Stimulated activated naive CD8-positive, alpha-beta T cell treated with anti-CD3 and anti-CD28 coated beads, Interleukin-15, Interleukin-2, amounts not matched to agents 100 ng/mL and 50 ng/mL, for 24 hours (primary cell): ENCODE measurements around the gene SMIM41.
"Not testable (repeated sequence)": the region's sequence is repeated elsewhere in the genome, so short reads cannot be mapped to it uniquely, and the experiment has no call there.

ENCODE experiments used
- H3K27ac Mint-ChIP-seq: one replicate; pipeline ENCODE4 v1.8.0; 2021; ENCODE audit warnings: mild to moderate bottlenecking, mixed read lengths
- H3K27me3 Mint-ChIP-seq: one replicate; pipeline ENCODE4 v1.8.0; 2021; ENCODE audit warnings: mixed read lengths
- H3K36me3 Mint-ChIP-seq: one replicate; pipeline ENCODE4 v1.8.0; 2021; ENCODE audit warnings: low read depth, mixed read lengths
- H3K4me1 Mint-ChIP-seq: one replicate; pipeline ENCODE4 v1.8.0; 2021; ENCODE audit warnings: low read depth, mixed read lengths
- H3K4me3 Mint-ChIP-seq: one replicate; pipeline ENCODE4 v1.8.0; 2021; ENCODE audit warnings: mild to moderate bottlenecking, mixed read lengths
- H3K9me3 Mint-ChIP-seq: one replicate; pipeline ENCODE4 v1.8.0; 2021; ENCODE audit warnings: mixed read lengths

Gene SMIM41

DNA sequence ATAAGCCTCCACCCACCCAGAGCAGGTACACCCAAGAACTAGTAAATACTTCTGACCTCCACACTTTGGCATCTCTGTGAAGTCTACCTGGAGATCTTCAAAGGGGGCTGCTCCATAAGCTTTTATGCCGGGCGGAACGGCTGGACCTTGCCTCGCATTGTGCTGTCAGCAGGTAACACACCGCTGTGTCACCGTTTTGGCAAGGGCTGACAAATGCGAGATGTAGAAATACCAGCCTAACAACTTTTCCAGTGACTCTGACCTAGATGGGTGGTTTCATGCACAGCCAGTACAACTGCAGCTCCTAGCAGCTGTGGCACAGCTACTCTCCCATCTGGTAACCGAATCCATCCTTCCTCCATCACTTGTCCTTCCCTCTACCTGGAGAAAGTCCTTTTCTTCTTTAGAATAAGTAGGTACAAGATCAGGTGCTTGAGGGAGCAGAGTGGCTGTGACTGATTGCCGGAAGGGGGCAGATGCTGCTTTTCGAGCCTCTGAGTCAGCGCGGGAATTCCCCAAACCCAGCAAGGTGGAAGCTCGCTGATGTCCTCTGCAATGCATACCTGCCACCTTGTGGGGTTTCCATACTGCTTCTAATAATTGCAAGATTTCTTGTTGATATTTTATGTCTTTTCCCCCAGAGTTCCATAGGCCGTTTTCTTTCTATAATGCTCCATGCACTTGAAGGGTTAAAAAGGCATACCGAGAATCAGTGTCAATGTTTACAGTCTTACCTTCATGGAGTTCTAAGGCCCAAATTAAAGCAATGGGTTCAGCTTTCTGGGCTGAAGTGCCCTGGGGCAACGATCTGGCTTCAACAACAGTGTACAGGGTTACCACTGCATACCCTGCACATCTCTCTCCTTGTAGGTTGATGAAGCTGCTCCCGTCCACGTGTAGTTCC, 37.0 kb downstream of the SMIM41 start:
- peaks cover 41% of the 10 kb centered on the region for H3K4me1 Mint-ChIP-seq
- not testable (repeated sequence) for H3K27ac Mint-ChIP-seq, H3K4me3 Mint-ChIP-seq, H3K27me3 Mint-ChIP-seq, H3K9me3 Mint-ChIP-seq, H3K36me3 Mint-ChIP-seq

DNA sequence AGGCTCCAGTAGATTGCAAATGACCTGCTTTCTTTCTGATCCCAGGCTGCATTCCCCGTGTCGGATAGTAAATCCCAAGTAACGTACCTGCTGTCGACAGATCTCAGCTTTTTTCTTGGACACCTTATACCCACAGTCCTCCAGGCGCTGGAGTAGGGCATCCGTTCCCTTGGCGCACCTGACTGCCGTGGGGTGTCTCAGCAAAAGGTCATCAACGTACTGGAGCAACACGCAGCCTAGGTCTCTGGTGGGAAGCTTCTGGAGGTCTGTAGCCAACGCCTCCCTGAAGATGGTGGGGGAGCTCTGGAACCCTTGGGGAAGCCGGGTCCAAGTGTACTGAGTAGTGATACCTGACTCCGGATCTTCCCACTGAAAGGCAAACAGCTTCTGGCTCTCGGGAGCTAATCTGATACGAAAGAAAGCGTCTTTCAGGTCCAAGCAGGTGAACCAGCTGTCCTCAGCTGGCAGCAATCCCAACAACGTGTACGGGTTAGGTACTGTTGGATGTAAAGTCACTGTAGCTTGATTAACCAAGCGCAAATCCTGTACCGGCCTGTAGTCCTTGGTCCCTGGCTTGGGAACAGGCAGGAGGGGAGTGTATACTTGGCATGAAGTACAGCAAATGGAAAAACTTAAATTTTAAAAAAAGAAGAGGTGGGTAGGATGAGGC, 38.4 kb downstream of the SMIM41 start:
- H3K27ac Mint-ChIP-seq, H3K9me3 Mint-ChIP-seq, H3K4me3 Mint-ChIP-seq, H3K36me3 Mint-ChIP-seq: not testable (repeated sequence)
- Mint-ChIP-seq H3K4me1 (peaks cover 45% of the 10 kb centered on the region), H3K27me3 (peaks cover 13% of the 10 kb centered on the region)

DNA sequence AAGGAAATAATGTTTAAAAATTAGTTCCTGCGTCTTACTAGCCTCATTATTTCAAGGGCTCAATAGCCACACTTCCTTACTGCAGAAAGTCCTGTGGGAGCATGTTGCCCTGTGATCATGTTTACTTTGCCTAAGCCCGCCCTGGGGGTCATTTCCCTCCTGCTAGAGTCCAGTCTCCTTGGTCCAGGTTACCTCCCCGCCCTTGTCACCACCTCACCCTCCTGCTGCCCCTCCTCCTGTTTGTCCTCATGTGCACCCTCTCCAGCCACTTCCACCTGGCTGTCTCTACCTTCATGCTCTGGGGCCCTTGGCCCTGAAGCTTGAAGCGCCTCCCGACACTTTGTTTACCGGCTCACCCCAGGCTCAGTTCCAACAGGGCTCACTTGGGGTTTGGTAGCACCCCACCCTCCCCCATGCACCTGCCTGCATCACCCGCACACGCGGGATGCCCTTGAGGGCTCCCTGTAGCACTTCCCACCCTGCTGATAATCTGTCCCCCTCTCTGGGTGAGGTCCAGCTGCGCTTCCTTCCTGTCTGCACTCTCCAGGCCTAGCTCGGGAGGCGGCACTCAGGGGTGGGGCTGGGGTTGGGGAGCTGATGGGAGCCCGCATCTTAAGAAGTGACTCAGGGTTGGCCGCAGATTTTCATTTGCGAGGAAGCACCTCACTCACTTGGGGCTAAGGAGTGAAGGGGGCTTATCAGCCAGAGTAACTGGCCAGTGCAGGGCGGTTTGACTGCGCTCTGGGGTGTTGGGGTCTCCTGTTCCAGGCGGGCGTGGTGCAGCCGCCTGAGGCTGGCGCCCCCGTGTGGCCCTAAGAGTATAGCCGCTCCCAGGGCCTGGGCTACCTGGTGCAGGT, 40.1 kb downstream of the SMIM41 start:
- peaks cover 45% of the 10 kb centered on the region for H3K4me1 Mint-ChIP-seq
- H3K27ac Mint-ChIP-seq = no peak overlapping the region
- H3K4me3 Mint-ChIP-seq = no peak overlapping the region
- peaks cover 17% of the 10 kb centered on the region for H3K27me3 Mint-ChIP-seq
- no peaks in the 10 kb centered on the region for H3K36me3 Mint-ChIP-seq
- H3K9me3 Mint-ChIP-seq = no peaks in the 10 kb centered on the region

DNA sequence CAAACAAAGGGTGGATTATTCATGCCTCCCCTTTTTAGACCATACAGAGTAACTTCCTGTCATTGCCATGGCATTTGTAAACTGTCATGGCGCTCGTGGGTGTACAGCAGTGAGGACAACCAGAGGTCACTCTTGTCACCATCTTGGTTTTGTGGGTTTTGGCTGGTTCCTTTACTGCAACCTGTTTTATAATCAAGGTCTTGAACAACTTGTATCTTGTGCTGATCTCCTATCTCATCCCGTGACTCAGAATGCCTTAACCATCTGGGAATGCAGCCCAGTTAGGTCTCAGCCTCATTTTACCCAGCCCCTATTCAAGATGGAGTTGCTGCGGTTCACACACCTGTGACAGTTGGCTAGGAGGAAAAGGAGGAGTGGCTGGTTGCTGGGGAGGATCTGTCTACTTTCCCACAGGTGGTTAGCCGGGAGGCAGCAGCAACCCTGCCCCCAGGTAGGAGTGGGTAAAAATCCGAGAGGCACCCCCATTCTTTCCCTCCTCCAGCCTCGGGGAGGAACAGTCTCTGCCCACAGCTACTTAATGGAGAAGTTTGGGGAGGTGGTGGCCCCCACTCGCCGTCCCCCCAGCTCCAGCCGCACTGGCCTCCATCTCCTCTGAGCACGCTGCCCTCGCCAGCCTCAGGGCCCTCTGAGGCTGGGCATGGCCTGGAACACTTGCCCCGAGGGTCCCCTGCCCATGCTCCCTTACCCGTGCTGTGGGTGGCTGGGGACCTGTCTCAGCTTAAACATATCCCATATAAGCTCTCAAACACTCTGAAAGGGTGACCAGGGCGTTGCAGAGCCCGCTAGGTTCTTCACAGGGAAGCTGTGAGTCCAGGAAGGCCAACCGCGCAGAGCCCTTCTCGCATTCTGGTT, 41.7 kb downstream of the SMIM41 start:
- Mint-ChIP-seq H3K4me1 (peaks cover 42% of the 10 kb centered on the region), H3K36me3 (no peaks in the 10 kb centered on the region), H3K27ac (no peak overlapping the region), H3K9me3 (no peaks in the 10 kb centered on the region), H3K4me3 (no peak overlapping the region), H3K27me3 (peaks cover 17% of the 10 kb centered on the region)

DNA sequence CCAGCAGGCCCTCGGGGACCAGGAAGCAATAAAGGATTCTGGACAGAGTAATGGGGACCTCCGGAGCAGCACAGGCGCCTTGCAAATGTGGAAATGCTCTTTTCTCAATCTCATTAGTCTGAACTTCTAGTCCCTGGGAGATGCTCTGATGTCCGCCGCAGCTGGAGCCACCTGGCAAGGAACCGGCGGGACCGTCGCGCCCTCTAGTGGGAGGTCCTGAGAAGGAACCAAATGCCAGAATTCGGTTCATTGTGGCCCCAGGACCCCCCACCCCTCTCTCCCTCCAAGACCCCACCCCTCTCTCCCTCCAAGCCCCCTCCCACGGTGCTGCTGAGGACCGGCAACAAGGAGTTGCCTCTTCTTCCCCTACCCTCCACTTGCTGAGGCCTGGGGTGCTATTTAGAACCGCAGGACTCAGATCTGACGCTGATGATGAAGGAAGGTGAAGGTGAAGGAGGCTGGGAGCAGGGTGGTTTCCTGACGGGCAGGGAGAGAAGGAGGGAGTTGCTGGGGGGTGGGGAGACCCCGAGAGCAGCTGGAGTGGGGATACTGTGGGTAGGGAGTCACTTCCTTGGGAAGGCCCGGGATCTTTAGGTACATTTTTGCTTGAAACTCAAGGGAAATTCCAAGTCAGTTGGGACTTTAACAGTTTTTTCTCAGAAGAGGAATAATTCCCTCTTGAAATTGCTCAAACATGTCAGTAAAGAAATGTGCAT, 42.5 kb downstream of the SMIM41 start:
- peaks cover 34% of the 10 kb centered on the region for H3K4me1 Mint-ChIP-seq
- no peaks in the 10 kb centered on the region for H3K36me3 Mint-ChIP-seq
- H3K27me3 Mint-ChIP-seq = peaks cover 17% of the 10 kb centered on the region
- no peak overlapping the region for H3K4me3 Mint-ChIP-seq
- H3K9me3 Mint-ChIP-seq = no peaks in the 10 kb centered on the region
- peak overlapping the region; percentile 40 for H3K27ac Mint-ChIP-seq

DNA sequence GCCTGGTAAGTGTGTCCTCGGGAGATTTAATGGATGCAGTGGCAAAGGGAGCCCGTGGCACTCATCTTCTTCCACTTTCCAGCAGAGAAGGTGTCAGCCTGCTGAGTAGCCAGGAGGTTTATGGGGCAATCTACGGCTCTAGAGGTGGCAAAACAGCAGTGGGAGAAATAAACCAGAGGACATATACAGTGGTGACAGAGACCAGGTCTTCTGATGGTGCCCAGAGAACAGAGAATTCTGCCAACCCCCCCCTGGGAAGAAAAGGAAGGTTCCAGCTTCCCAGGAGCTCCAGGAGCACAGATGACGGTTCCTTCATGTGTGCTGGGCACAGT, 43.0 kb downstream of the SMIM41 start:
- Mint-ChIP-seq H3K9me3 (no peaks in the 10 kb centered on the region), H3K27ac (peak overlapping the region; percentile 40), H3K27me3 (peaks cover 23% of the 10 kb centered on the region), H3K4me1 (peaks cover 29% of the 10 kb centered on the region), H3K36me3 (no peaks in the 10 kb centered on the region), H3K4me3 (no peak overlapping the region)

DNA sequence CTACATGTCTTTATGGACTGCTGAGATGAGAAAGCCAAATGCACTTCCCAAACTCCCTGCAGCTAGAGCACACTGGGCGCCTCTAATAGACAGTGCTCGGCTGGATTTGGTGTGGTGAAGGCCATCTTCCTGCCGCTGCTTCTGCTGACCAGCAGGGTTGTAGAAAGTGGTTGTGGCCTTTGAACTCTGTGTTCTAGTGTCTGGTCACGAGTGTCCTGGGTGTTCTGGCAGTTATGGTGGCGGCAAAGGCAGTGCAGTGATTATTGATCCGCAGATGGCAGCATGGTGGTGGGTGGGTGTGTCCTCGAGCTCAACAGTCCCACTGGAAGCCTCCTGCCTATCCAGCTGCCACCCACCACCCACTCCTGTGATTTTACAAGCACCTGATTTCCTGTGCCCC, 43.4 kb downstream of the SMIM41 start:
- no peaks in the 10 kb centered on the region for H3K36me3 Mint-ChIP-seq
- no peaks in the 10 kb centered on the region for H3K9me3 Mint-ChIP-seq
- peaks cover 25% of the 10 kb centered on the region for H3K27me3 Mint-ChIP-seq
- H3K4me3 Mint-ChIP-seq = no peak overlapping the region
- H3K27ac Mint-ChIP-seq = no peak overlapping the region
- peaks cover 25% of the 10 kb centered on the region for H3K4me1 Mint-ChIP-seq

DNA sequence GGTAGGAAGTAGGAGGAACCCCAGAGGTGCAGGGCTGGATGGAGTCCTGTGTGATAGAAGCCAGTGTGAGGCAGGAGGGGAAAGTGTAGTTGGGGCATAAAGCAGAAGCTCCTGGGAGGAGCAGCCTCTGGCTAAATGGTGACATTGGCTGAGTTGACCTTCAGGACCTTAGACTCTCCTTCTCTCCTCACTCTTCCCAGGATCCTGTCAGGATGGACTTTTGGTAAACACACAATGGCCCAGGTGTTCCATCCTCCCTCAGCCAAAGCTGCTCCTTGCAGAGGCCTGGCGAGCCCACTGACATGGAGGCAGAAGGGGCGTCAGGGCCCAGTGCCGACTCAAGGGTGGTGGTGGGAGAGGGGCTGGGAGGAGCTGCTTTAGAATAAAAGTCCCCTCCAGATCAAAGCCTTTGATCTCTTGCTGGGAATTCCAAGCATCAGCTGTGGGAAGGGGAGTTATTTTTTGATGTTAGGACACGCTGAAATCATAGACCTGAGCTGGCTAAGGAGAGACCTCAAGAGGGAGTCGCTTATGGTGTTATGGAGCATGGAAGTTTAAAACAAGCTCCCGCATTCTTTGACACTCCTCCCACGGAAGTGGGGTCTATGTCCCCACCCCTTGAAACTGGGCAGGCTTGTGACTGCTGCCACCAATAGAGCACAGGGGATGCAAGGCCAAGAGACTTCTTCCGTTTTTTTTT, 44.1 kb downstream of the SMIM41 start:
- peaks cover 29% of the 10 kb centered on the region for H3K27me3 Mint-ChIP-seq
- no peaks in the 10 kb centered on the region for H3K36me3 Mint-ChIP-seq
- H3K4me3 Mint-ChIP-seq = no peak overlapping the region
- H3K9me3 Mint-ChIP-seq = no peaks in the 10 kb centered on the region
- H3K27ac Mint-ChIP-seq = no peak overlapping the region
- H3K4me1 Mint-ChIP-seq = peaks cover 17% of the 10 kb centered on the region

DNA sequence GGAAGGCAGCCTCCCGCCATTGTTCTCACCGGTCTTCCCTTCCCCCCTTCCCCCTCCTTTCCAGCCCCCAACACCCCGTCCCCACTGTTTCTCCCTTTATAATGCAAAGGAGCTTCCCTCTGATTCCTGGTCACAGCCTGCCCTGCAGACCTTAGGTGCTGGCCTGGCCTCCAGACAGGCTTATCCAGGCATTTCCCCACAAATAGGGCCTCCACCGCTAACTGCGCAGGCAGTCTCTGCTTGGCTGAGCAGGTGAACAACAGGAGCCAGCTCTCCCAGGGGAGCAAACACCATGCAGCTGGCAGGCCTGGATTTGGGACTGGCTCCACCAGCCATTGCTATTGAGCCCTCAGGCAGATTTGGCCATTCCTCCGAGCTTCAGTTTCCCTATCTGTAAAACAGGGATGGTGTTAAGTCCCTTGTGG, 46.0 kb downstream of the SMIM41 start:
- no peak overlapping the region for H3K4me3 Mint-ChIP-seq
- no peaks in the 10 kb centered on the region for H3K9me3 Mint-ChIP-seq
- no peak overlapping the region for H3K27ac Mint-ChIP-seq
- peaks cover 27% of the 10 kb centered on the region for H3K27me3 Mint-ChIP-seq
- H3K4me1 Mint-ChIP-seq = peaks cover 4% of the 10 kb centered on the region
- H3K36me3 Mint-ChIP-seq = no peaks in the 10 kb centered on the region

DNA sequence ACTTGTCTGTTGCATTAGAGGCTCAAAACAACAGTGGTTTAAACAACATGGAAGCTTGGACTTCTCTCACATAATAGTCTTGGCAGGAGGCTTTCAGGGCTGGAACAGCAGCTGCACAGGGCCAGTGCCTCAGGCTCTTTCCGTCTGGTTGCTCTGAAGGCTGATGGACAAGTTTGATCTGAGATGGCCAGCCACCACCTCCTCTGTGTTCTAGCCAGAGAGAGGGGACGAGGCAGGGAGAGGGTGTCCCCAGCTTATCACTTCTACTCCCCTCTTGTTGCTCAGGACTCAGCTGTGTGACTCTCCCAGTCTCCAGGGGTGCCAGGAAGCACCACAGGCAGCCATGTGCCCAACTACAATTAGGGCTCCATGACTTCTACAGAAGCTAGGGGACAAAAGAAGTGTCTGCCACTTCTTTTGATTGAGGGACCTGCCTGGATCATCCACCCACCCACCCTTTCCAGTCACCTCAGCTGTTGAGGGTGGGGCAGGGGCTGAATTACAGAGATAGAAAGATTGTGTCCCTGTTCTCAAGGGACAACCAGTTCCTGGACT, 46.6 kb downstream of the SMIM41 start:
- H3K36me3 Mint-ChIP-seq = no peaks in the 10 kb centered on the region
- peaks cover 4% of the 10 kb centered on the region for H3K4me1 Mint-ChIP-seq
- H3K27ac Mint-ChIP-seq = no peak overlapping the region
- H3K27me3 Mint-ChIP-seq = peaks cover 25% of the 10 kb centered on the region
- no peaks in the 10 kb centered on the region for H3K9me3 Mint-ChIP-seq
- no peak overlapping the region for H3K4me3 Mint-ChIP-seq

DNA sequence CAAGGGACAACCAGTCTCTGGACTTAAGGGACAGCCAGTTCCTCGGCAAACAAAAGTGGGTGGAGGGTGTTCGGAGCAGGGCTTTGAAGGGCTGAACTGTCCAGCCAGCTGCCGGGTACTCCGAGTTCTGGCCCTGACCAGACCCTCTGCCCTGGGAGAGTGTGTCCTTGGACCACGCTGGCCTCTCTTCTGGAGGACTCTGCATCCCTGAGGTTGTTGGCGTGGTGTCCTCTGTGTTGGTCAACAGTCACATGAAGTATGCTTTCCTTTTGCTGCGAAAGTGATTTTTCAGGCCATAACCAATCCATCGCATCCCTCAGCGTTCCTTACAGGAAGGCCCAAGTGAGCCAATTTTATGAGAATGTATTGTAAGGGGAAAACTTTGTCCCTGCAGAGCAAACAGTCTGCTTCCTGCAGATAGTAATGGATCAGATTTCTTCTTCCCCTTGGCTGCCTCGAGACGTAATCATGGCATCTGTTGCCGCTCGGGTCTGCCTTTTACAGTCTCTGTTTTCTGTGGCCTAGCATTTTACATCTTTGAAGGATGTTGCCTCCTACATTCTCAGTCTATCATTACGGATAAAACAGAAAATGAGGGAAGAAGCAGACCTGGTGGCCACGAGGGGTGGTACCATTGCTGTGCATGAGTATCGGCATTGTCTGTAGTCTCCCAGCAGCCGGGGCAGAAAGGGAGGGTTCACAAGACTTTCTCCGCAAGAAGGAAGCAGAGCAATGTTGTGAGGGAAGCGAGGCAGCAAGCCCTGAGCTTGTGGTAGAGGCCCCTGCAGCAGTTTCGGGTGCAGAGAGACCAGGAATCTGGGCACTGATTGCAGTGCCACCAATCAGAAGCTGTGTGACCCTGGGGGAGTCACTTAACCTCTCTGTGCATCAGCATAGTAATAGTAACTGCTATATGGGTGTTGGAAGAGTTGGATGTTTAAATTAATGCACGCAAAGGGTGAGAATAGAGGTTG, 47.4 kb downstream of the SMIM41 start:
- no peak overlapping the region for H3K4me3 Mint-ChIP-seq
- H3K27me3 Mint-ChIP-seq = peaks cover 25% of the 10 kb centered on the region
- H3K27ac Mint-ChIP-seq = no peak overlapping the region
- H3K9me3 Mint-ChIP-seq = no peaks in the 10 kb centered on the region
- peaks cover 4% of the 10 kb centered on the region for H3K4me1 Mint-ChIP-seq
- no peaks in the 10 kb centered on the region for H3K36me3 Mint-ChIP-seq

DNA sequence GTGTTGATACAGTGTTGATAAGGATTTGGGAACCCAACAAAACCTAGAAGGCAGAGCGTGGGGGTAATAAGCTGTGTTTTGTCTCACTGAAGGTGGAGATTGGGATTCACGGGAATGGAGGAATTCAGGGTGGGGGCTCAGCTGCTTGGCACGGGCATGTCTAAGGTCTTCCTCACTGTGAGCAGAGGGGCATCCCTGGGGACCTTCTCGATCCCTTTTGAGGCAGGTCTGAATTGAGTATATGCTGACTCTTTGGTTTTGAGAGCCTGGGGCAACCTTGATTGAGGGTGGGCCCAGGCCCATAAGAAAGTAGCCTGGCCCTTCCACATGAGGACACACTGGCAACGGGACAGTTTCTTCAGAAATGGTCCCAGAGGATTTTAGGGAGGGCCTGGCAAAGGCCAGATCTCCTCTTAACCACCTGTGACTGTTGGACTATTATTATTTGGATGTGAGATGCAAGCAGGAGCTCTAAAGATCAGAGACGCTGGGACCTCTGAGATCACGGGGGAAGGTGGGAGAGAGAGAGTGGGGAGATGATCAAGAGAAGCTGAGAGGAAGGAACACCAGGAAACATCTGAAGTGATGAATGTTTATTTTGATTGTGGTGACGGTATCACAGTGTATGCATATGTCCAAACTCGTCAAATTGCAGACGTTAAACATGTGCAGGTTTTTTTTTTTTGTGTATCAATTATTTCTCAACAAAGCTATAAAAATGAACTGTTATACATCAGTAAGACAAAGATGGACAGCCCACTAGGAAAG, 48.4 kb downstream of the SMIM41 start:
- H3K4me3 Mint-ChIP-seq = no peak overlapping the region
- H3K4me1 Mint-ChIP-seq = no peaks in the 10 kb centered on the region
- H3K36me3 Mint-ChIP-seq = no peaks in the 10 kb centered on the region
- H3K9me3 Mint-ChIP-seq = no peaks in the 10 kb centered on the region
- no peak overlapping the region for H3K27ac Mint-ChIP-seq
- H3K27me3 Mint-ChIP-seq = peaks cover 19% of the 10 kb centered on the region
